A673 (cell line): Measurements from ENCODE around the gene SDHAF1. TPM values are rescaled to one million over a fixed set of nuclear protein-coding genes. Genes with fewer than 3 reads are reported as not detected.

Experiments used
- BruUV-seq: library from RNA; stranded (reverse); fragments of 400-500 nt; replicated peaks from 2 replicates; lab custom pipeline; 2021; lab: Mats Ljungman, UMichigan
- CTCF ChIA-PET: fragments of 300-600 bp; sonication (Branson Sonifier 250); formaldehyde crosslinking; loops from one replicate; lab custom pipeline; 2022; ENCODE audit warnings: antibody characterized with exemption; lab: Charles Lee
- POLR2A ChIA-PET: fragments of 300-600 bp; sonication (Branson Sonifier 250); formaldehyde crosslinking; loops from one replicate; lab custom pipeline; 2022; ENCODE audit warnings: antibody characterized with exemption; ENCODE audit not compliant: low non-redundant PET; lab: Charles Lee
- DNase-seq: peaks from one replicate; pipeline ENCODE4 v3.0.0-alpha.2; 2015; ENCODE audit warnings: low spot score
- H3K27ac ChIP-seq: fragments of 200-600 bp; sonication (generic); 2 replicates; pipeline ENCODE4 v1.5.1; 2016; ENCODE audit warnings: mixed run types, low read depth, mild to moderate bottlenecking, mixed read lengths, antibody characterized with exemption, low read length; ENCODE audit not compliant: poor library complexity, severe bottlenecking
- H3K27me3 ChIP-seq: fragments of 200-600 bp; sonication (generic); replicated peaks from 2 replicates; pipeline ENCODE4 v1.6.1; 2017; ENCODE audit warnings: mixed run types, low read depth, mild to moderate bottlenecking, mixed read lengths, antibody characterized with exemption, low read length; ENCODE audit not compliant: insufficient read depth, poor library complexity
- H3K36me3 ChIP-seq: fragments of 200-600 bp; sonication (generic); 2 replicates; pipeline ENCODE4 v1.6.1; 2016; ENCODE audit warnings: mixed run types, mild to moderate bottlenecking, mixed read lengths, antibody characterized with exemption, low read length; ENCODE audit not compliant: insufficient read depth, poor library complexity, severe bottlenecking
- H3K4me1 ChIP-seq: fragments of 200-600 bp; sonication (generic); 2 replicates; pipeline ENCODE4 v1.6.1; 2017; ENCODE audit warnings: mixed run types, mild to moderate bottlenecking, mixed read lengths, antibody characterized with exemption, low read length; ENCODE audit not compliant: insufficient read depth, poor library complexity, severe bottlenecking
- H3K4me3 ChIP-seq: fragments of 200-600 bp; sonication (generic); 2 replicates; pipeline ENCODE4 v1.5.1; 2016; ENCODE audit warnings: low read depth, mixed run types, mild to moderate bottlenecking, mixed read lengths, low read length; ENCODE audit not compliant: poor library complexity, severe bottlenecking
- H3K9me3 ChIP-seq: fragments of 200-600 bp; sonication (generic); 2 replicates; pipeline ENCODE4 v1.6.1; 2016; ENCODE audit warnings: mixed run types, low read depth, mild to moderate bottlenecking, mixed read lengths, antibody characterized with exemption, low read length; ENCODE audit not compliant: poor library complexity, severe bottlenecking
- EZH2 ChIP-seq: fragments of 200-600 bp; sonication (generic); IDR thresholded peaks from 2 replicates; pipeline ENCODE4 v1.6.1; 2017; ENCODE audit warnings: borderline replicate concordance, low read depth, mild to moderate bottlenecking, mixed read lengths, antibody characterized with exemption, low read length; ENCODE audit not compliant: poor library complexity, severe bottlenecking
- intact Hi-C: fragments of 100-400 bp; cut with micrococcal nuclease; formaldehyde crosslinking; loops from one replicate; pipeline ENCODE4 v1.10.0; 2022; ENCODE audit not compliant: unreplicated experiment
- total RNA-seq: library from RNA; stranded (reverse); gene quantifications from 2 replicates; pipeline ENCODE4 v1.2.3, GENCODE V29; 2021
- TF ChIP-seq, protein P1 (sequence below): fragments of 300-800, 200-600 bp; sonication (generic); conservative IDR thresholded peaks from 2 replicates; pipeline ENCODE4 v1.5.1; 2017; ENCODE audit warnings: low read depth, mild to moderate bottlenecking, antibody characterized with exemption, low read length, moderate library complexity, mixed read lengths

Gene SDHAF1
- total RNA-seq, 1 experiment from 2014 or later = 8.9 TPM

DNA sequence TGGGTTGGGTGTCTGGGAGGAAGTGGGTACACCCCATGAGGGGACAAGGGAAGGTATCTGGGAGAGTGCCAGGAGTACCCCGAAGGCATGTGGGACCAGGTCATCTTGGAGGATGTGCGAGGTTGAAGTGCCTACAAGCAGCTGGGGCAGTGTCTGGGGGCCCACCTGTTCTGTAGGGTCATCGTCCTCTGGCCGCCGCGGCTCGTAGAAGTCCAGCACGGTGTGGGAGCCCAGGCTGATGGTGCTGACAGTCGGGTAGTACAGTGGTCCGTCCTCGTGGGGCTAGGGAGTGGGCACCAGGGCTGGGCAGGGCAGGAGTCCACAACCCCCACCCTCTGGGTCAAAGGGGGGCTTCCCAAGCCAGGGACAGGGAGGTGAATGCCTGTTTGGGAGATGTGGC is 15.4 kb downstream of the SDHAF1 start:
- Histone ChIP-seq H3K9me3 (no peaks in the 10 kb centered on the region), H3K27me3 (no peaks in the 10 kb centered on the region), H3K36me3 (no peaks in the 10 kb centered on the region), H3K4me1 (peaks cover 7% of the 10 kb centered on the region), H3K4me3 (no peak overlapping the region), H3K27ac (no peak overlapping the region)
- intact Hi-C loops = no loop called here
- no peak for TF ChIP-seq EZH2
- TF ChIP-seq, protein P1, sequence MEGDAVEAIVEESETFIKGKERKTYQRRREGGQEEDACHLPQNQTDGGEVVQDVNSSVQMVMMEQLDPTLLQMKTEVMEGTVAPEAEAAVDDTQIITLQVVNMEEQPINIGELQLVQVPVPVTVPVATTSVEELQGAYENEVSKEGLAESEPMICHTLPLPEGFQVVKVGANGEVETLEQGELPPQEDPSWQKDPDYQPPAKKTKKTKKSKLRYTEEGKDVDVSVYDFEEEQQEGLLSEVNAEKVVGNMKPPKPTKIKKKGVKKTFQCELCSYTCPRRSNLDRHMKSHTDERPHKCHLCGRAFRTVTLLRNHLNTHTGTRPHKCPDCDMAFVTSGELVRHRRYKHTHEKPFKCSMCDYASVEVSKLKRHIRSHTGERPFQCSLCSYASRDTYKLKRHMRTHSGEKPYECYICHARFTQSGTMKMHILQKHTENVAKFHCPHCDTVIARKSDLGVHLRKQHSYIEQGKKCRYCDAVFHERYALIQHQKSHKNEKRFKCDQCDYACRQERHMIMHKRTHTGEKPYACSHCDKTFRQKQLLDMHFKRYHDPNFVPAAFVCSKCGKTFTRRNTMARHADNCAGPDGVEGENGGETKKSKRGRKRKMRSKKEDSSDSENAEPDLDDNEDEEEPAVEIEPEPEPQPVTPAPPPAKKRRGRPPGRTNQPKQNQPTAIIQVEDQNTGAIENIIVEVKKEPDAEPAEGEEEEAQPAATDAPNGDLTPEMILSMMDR = no peak
- ChIA-PET CTCF (no interaction called here), POLR2A (no interaction called here)
- no TSS peak for BruUV-seq
- no peak for DNase-seq

DNA sequence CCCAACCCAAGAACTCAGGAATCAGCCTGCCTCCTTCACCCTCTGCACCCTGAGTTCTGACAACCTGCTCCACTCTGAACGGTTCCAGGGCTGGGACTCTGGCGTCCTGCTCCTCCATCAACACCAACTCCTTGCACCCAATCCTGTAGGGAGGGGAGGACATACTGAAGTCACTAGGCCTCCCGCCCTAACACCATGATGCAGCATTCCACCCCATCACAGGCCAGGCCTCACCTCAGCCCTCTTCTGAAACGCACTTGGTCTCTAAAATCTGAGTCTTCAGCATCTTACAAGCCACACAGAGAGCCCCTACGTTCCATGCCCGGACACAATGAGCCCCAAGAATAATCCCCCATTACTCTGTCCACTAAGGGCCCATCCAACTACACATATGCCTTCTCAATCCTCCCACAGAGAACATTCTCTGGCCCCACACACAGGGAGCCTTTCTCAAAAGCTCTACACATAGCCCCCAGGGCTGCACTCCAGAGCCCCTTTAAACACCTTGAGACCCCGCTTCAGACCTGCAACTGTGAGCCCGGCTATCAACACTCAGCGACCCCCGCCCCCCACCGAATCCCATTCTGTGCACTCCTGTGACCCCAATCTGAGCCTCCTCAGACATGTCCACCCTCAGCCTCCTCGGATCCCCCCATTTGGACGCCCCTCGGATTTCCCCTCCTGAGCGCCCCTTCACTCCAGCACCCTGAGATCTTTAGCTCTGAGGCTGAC is 18.5 kb downstream of the SDHAF1 start:
- peak overlapping the region; percentile 73 for H3K4me3 ChIP-seq
- H3K4me1 ChIP-seq = peaks cover 7% of the 10 kb centered on the region
- no peaks in the 10 kb centered on the region for H3K9me3 ChIP-seq
- TSS peak; percentile 35 for BruUV-seq
- H3K27me3 ChIP-seq = no peaks in the 10 kb centered on the region
- CTCF ChIA-PET = no interaction called here
- TF ChIP-seq, protein P1 = no peak
- TF ChIP-seq EZH2 = no peak
- POLR2A ChIA-PET = interaction anchor here (0.7 kb wide), 1 partner anchor 224 kb away, joined by 6 read pairs; no protein-coding TSS in a partner anchor
- DNase-seq = no peak
- H3K36me3 ChIP-seq = no peaks in the 10 kb centered on the region
- peak overlapping the region; percentile 70 for H3K27ac ChIP-seq
- intact Hi-C loops = no loop called here

DNA sequence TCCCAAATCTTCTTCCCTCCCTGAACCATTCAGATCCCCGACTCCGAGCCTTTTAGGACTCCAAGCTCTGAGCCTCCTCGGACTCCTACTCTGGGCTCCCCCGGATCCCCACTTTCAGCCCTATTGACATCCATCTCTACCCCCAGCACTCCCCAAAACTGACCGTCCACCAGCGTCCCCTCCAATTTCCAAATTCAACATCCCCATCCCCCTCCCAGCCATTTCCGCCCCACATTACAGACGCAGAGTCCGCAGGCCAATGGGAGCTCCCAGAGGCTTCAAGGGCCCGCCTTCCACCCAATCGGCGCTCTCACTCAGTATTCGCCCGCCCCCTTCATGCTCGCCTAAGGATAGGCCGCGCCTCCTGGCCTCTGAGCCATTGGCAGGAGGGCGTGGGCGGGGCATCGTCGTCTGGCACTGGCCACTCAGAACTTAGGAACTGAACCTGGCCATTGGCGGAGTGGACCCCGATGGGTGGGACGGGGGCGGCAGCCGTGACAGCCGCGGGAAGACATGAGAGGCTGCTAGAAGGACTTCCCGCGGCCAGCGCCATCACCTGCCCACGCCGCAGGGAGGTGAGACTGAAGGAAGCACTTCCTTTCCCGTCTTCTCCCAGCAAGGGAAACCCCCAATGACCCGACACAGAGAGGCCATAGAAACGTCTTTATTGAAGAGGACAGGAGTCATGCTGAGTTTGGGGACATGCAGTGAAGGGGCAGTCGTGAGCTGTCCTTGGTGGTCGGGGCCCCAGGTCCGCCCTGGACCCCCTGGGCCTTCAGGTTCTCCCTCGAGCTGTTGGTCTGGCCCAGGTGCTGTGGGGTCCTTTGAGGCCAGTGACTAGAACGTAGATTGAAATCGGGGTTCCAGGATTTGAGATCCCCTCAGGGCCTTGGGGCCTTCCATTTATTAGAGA is 19.3 kb downstream of the SDHAF1 start, which contains the start of gene ALKBH6:
ALKBH6 (minus strand) TSS at position 202 of the 913 bp plus-strand sequence. CDS start 816 bp downstream, outside the sequence.
- intact Hi-C loops = no loop called here
- CTCF ChIA-PET = interaction anchor here (0.5 kb wide), 1 partner anchor 155 kb away, joined by 4 read pairs; no protein-coding TSS in a partner anchor
- BruUV-seq = TSS peak; percentile 78
- Histone ChIP-seq H3K27ac (peak within 1 kb of the TSS; percentile 70), H3K9me3 (no peaks in the 10 kb centered on the region), H3K27me3 (no peaks in the 10 kb centered on the region), H3K36me3 (no peaks in the 10 kb centered on the region), H3K4me3 (peak within 1 kb of the TSS; percentile 73), H3K4me1 (peaks cover 7% of the 10 kb centered on the region)
- TF ChIP-seq EZH2 = no peak
- TF ChIP-seq, protein P1 = no peak
- POLR2A ChIA-PET = interaction anchor here (0.7 kb wide), 1 partner anchor 225 kb away, joined by 6 read pairs; no protein-coding TSS in a partner anchor
- DNase-seq = peak; percentile 100
